Psoas muscle (tissue), 8 donors: ENCODE measurements around the gene MAN1A2. TPM values are rescaled to one million over a fixed set of nuclear protein-coding genes. Genes with fewer than 3 reads are reported as not detected.
"Not testable (repeated sequence)": the region's sequence is repeated elsewhere in the genome, so short reads cannot be mapped to it uniquely, and the experiment has no call there.

Experiments
- ATAC-seq, 4 donors: fragments of 200-7000 bp; cut with Tn5 transposase; one replicate each; pipeline ENCODE4 v1.9.1; 2020; ENCODE audit warnings: moderate library complexity in 3 of 4, mild to moderate bottlenecking in 2 of 4
- DNase-seq, 2 donors: peaks; one replicate each; pipeline ENCODE4 v3.0.0-alpha.2; 2020
- H3K27ac ChIP-seq: fragments of 200-600 bp; one replicate; pipeline ENCODE4 v1.8.0; 2022
- H3K27me3 ChIP-seq, 3 donors: fragments of 200-600 bp in 1 of 3; one replicate each; pipeline versions ENCODE4 v1.6.1 to v1.8.0; 2013 to 2022; ENCODE audit warnings: low read length in 2 of 3, mild to moderate bottlenecking in 2 of 3, moderate library complexity in 1 of 3; ENCODE audit not compliant: insufficient read depth in 3 of 3
- H3K36me3 ChIP-seq, 2 donors: fragments of 200-600 bp in 1 of 2; one replicate each; pipeline versions ENCODE4 v1.6.1 to v1.8.0; 2013 to 2022; ENCODE audit warnings: low read depth in 1 of 2, mild to moderate bottlenecking in 1 of 2, moderate library complexity in 1 of 2; ENCODE audit not compliant: insufficient read depth in 1 of 2
- H3K4me1 ChIP-seq: fragments of 200-600 bp; one replicate; pipeline ENCODE4 v1.8.0; 2022
- H3K4me3 ChIP-seq: fragments of 200-600 bp; one replicate; pipeline ENCODE4 v1.8.0; 2022; ENCODE audit warnings: mild to moderate bottlenecking
- H3K9me3 ChIP-seq: fragments of 200-600 bp; one replicate; pipeline ENCODE4 v1.8.0; 2022
- WGBS, 3 donors: extraction: QIAGEN DNeasy Blood & Tissue Kit; methylation state at CpG; one replicate each; pipeline versions ENCODE4 v1.1.6 to v1.1.7; 2013; 5-methylcytosine and 5-hydroxymethylcytosine counted together
- intact Hi-C, 2 donors: fragments of 100-400 bp; cut with DNase I; formaldehyde crosslinking; loops; one replicate each; pipeline versions ENCODE4 v1.11.0 to v1.14.2; 2022
- polyA plus RNA-seq, 3 donors: library from polyadenylated mRNA; stranded (reverse); fragments of 200-250 nt; gene quantifications; one replicate each; pipeline ENCODE4 v1.2.3, GENCODE V29; 2013
- total RNA-seq, 4 donors: library from RNA; stranded (reverse); fragmentation: NEBNext Ultra II Directional in 2 of 4; extraction: Animal tissue kit (Norgen Biotek cat#: 25700) in 2 of 4; gene quantifications; one replicate each; pipeline versions ENCODE4 v1.2.1 to v1.2.4, GENCODE V29; 2021 to 2023
- TF ChIP-seq, protein P1 (sequence below): fragments of 200-600 bp; IDR thresholded peaks from one replicate; pipeline ENCODE4 v1.8.0; 2022; ENCODE audit warnings: antibody characterized with exemption
- donor health status: healthy with polysubstance abuse.
- donor health status: DM: no; HTN: no; CAD: no; lungs with moderate emphysema.
- donor health status: Bipolar disorder and iron deficiency.
- donor health status: healthy.
- donor health status: DM: yes; HTN: yes; CAD: no.
- donor health status: DM: no; HTN: no; CAD: no.
- donor health status: DM: no; HTN: no; CAD: no.
- donor health status: DM: yes; HTN: yes; CAD: no.

The MAN1A2 gene
- total and polyA plus RNA-seq, 7 donors: 4.0 to 35.0 (median 19.8) TPM

DNA sequence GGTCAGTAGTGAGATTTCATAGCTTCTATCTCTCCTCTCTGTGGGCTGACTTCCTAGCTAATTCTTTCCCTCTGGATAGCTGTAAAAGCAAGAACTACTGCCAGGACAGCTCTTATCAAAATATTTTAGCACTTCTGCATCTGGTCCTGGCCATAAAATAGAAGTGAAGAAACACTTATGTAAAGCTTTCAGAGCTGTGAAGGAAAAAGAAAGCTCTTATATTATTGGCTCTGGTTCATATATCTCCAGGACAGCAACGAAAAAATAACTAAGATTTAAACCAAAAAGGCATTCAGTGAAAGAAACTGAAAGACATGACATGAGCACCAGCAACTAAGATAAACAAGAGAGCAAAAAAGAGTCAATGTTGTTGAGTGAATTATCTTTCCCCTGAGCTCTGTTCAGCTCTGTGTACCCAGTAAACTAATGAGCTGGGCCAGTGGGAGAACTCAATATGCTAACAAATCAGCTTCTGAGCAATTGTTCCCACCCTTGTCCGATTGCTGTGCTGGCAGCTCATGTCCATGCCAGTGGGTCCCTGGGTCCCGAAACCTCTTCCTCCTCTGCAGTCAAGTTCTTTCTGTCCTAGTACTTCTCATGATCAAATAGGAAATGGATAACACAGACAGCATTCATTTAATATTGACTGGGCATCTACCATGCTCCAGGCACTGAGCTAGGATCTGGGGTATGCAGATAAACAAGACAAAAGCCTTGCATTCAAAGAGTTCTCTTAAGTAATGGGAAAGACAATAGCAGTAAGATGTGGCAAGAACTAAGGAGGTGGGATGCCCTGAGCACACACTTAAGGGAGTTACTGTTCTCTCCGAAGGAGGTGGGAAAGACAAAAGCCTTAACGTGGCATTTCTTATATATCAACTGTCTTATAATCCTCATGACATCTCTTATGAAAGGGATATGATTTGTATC lies 45.3 kb upstream of the MAN1A2 start:
- WGBS, 3 donors: 56 to 66% (median 61%) methylated on average over 5 of the region's 5 CpGs
- TF ChIP-seq, protein P1, sequence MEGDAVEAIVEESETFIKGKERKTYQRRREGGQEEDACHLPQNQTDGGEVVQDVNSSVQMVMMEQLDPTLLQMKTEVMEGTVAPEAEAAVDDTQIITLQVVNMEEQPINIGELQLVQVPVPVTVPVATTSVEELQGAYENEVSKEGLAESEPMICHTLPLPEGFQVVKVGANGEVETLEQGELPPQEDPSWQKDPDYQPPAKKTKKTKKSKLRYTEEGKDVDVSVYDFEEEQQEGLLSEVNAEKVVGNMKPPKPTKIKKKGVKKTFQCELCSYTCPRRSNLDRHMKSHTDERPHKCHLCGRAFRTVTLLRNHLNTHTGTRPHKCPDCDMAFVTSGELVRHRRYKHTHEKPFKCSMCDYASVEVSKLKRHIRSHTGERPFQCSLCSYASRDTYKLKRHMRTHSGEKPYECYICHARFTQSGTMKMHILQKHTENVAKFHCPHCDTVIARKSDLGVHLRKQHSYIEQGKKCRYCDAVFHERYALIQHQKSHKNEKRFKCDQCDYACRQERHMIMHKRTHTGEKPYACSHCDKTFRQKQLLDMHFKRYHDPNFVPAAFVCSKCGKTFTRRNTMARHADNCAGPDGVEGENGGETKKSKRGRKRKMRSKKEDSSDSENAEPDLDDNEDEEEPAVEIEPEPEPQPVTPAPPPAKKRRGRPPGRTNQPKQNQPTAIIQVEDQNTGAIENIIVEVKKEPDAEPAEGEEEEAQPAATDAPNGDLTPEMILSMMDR: no peak
- Histone ChIP-seq H3K4me1 (no peaks in the 10 kb centered on the region), H3K4me3 (no peak overlapping the region), H3K27ac (no peak overlapping the region), H3K27me3 (no peaks in the 10 kb centered on the region), H3K9me3 (no peaks in the 10 kb centered on the region), H3K36me3 (no peaks in the 10 kb centered on the region)
- ATAC-seq (no peak), DNase-seq (no peak)
- intact Hi-C loops: loop anchor here in 1 of 2 donors (5.0 kb wide), 1 partner anchor 1910 kb away; no protein-coding TSS in a partner anchor

DNA sequence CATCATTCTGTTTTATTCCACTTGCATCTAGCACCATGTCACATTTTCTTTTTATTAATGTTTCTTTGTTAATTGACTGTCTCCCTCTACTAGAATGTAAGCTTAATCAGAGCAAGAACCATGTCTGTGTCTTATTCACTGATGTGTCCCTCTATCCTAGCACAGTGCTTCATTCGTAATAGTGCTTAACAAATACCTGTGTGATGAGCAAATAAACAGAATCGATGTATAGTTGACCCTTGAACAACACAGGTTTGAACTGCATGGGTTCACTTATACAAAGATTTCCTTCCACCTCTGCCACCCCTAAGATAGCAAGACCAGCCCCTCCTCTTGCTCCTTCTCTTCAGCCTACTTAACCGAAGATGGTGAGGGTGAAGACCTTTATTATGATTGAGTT lies 42.9 kb upstream of the MAN1A2 start:
- DNase-seq: no peak
- Histone ChIP-seq H3K27ac (no peak overlapping the region), H3K9me3 (no peaks in the 10 kb centered on the region), H3K27me3 (no peaks in the 10 kb centered on the region), H3K4me1 (no peaks in the 10 kb centered on the region), H3K4me3 (no peak overlapping the region), H3K36me3 (no peaks in the 10 kb centered on the region)
- TF ChIP-seq, protein P1: no peak
- ATAC-seq: no peak
- intact Hi-C loops: loop anchor here in 1 of 2 donors (5.0 kb wide), 1 partner anchor 1908 kb away; no protein-coding TSS in a partner anchor
- WGBS, 3 donors: 72 to 80% (median 76%) methylated on average over 3 of the region's 3 CpGs

DNA sequence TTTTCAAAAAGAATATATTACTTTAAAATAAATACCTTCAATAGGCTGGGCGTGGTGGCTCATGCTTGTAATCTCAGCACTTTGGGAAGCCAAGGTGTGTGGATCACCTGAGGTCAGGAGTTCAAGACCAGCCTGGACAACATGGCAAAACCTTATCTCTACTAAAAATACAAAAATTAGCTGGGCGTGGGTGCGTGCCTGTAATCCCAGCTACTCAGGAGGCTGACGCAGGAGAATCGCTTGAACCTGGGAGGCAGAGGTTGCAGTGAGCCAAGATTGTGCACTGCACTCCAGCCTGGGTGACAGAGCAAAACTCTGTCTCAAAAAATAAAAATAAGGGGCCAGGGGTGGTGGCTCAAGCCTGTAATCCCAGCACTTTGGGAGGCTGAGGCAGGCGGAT lies 41.2 kb upstream of the MAN1A2 start:
- H3K4me1 ChIP-seq, H3K27ac ChIP-seq, intact Hi-C loops, H3K4me3 ChIP-seq, ATAC-seq, H3K9me3 ChIP-seq, H3K36me3 ChIP-seq, DNase-seq, H3K27me3 ChIP-seq: not testable (repeated sequence)
- WGBS, 3 donors: 95 to 96% (median 95%) methylated on average over 6 of the region's 6 CpGs

- no peaks in the 10 kb centered on the region for H3K36me3 ChIP-seq
These were observed 40.2 kb upstream of the MAN1A2 start for GRCh38 chr1:117327011-117327410.

More at GRCh38 chr1:117327011-117327410, 40.2 kb upstream of the MAN1A2 start:
- H3K27ac ChIP-seq: no peak overlapping the region
- H3K4me1 ChIP-seq: no peaks in the 10 kb centered on the region
- no peak for DNase-seq
- H3K9me3 ChIP-seq: no peaks in the 10 kb centered on the region
- TF ChIP-seq, protein P1: no peak
- no peak overlapping the region for H3K4me3 ChIP-seq
- intact Hi-C loops: no loop called here
- ATAC-seq: no peak
- H3K27me3 ChIP-seq: no peaks in the 10 kb centered on the region
